Putamen (tissue), 1 donor: ENCODE measurements around the gene PDILT.

ENCODE experiments used
- DNase-seq: peaks from one replicate; pipeline ENCODE4 v3.0.0-alpha.2; 2016; ENCODE audit warnings: low spot score

The PDILT gene

DNA sequence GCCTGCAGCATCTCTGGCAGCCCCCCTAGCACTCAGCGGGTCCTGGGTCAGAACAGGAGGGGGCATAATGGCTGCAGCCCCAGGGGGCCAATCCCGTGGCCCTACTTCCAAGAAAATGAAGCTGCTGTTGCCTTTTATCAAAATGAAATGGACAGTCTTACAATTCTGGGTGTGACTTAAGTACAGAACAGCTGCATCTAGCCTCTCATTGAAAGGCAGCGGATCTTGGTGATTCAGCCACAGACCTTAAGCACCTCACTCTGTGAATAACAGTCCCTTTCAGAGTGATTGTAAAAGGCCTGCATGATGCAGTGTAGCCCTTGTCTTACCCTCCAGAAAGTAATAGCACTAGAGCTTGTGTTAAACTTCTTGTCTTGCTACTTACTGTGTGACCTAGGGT, 40.5 kb downstream of the PDILT start:
- DNase-seq = no peak

DNA sequence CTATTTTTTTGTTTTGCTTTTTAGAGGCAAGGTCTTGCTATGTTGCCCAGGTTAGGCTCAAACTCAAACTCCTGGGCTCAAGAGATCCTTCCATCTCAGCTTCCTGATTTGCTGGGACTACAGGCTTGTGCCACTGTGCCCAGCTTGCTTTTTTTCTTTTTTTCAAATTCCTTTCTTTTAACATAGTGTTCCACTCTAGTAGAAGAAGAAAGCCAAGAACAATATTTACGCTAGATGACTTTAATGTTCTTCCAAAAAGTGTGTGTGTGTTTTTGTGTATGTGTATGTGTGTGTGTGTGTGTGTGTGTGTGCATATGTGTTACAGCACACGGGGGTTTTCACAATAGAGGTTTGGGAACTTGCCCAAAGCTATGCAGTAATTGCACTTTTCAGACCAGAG, 41.3 kb downstream of the PDILT start:
- no peak for DNase-seq

DNA sequence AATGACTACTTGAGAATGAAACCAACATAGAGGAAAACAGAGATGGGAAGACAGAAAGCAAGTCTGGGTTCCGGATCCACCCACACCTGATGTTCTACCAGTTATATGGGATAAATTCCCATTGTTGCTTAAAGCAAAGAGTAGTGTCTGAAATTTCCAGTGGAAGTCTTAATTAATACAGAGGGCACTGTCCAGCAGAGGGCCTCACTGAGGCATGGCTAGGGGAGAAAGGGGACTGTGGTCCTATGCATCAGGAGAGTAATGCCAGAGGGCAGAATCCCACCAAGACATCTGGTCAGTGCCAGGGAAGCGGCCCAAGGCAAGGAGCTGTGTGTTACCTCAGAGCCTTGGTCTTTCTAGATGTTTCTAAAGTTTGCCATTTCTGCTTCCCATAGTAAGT, 44.5 kb downstream of the PDILT start:
- no peak for DNase-seq

DNA sequence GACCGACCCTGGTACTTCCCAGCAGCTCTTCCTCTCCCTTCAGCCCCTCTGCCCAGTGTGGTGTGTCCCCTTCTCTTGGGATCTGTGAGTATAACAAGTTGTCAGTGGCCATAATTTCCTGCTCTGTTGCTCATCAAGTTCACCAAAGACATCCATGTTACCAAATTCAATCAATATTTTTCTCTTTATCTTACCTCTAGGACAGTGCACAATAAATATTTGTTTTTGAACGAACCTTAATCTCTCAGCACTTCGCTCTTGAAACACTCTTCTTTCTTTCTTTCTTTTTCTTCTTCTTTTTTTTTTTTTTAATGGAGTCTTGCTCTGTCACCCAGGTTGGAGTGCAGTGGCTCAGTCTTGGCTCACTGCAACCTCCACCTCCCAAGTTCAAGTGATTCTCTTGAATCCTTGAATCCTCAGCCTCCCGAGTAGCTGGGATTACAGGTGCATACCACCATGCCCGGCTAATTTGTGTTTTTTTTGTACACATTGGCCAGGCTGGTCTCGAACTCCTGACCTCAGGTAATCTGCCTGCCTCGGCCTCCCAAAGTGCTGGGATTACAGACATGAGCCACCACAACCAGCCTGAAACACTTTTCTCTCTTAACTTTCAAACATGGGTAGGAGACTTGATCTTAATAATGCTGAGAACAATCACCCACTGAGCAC, 49.3 kb downstream of the PDILT start:
- DNase-seq = no peak

DNA sequence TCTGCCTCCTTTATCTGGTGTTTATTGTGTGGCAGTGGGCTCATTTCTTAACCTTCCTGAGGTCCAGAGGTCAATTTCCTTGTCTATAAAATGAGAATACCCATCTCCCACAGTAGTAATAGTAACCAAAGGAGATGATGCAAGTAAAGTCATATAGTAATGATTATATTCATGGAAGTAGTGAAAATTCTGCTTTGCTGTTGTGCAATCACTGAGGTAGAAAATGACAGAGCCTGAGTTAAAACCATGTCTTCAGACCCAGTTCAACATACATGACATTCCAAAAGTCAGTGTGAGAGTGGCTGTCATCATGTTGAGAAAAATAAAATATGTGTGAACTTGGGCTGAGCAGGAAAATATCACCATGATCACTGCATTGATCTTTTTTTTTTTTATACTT, 51.2 kb downstream of the PDILT start:
- DNase-seq = no peak

DNA sequence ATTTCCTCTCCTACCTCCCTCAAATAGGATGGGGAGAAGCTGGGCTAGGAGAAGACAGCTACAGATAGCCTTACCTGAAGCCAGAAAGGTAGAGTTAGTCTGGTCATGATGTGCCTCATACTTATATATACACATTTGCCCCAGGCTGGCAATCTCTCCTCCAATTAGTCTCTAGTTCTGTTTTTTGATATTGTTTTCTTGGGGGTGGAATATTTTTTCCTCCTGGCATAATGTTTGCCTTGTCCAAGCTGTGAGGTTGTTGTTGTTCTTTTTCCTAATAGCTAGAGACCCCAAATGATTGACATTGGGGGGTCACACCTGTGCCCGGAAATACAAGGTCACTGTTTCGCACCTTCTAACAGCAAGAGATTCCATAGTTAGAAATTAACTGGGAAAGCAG, 51.9 kb downstream of the PDILT start, which contains the start of gene UMOD:
Gene UMOD (minus strand): TSS at position 101 of the 400 bp plus-strand sequence. CDS start 1,978 bp downstream, outside the sequence.
- DNase-seq = no peak

DNA sequence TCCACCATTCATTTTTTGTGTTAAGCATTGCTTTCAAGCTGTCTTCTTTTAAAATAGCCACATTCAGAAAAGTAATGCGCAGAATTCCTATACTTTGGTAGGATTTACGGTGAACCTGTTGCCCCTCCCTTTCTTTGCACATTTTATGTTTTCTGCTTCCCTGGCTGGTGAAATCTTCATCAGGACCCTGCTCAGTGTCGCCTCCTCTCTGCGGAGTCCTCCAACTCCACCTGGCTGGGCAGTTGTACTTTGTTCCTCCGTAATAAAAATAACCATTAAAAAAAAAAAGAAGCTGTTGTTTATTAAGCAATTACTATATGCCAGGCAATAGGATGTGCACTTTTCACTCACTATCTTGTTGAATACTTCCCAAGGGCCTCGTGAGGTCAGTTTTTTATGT, 54.9 kb downstream of the PDILT start:
- DNase-seq = no peak

DNA sequence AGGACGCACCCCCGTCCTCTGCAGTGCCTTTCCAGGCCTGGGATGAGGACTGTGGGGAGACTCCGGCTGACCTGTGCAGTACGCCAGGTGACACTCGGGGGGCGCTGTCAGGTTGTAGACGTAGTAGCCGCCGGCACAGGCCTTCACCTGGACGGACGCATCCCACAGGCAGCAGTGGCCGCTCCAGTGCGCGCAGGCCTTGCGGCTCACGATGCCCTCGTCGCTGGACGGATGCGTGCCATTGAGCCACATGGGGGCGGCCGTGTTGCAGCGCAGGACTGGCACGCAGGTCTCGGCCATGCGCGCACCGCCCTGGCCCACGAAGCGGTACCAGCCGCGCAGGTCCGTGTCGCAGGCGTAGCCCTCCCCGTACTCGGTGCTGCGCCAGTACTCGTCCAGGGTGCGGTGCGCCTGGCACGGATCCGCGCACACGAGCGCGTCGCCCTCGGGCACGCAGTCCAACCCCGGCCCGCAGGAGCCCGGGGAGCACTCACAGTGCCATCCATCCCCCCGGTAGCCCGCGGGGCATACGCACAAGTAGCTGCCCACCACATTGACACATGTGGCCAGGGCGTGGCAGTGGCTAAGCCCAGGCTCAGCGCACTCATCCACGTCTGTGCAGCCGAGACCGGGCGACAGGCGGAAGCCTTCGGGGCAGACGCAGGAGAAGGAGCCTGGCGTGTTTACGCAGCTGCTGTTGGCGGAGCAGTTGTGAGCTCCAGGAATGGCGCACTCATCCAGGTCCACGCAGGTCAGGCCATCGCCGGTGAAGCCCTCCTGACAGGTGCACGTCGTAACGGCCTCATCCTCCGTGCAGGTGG, 56.0 kb downstream of the PDILT start:
- DNase-seq = no peak

DNA sequence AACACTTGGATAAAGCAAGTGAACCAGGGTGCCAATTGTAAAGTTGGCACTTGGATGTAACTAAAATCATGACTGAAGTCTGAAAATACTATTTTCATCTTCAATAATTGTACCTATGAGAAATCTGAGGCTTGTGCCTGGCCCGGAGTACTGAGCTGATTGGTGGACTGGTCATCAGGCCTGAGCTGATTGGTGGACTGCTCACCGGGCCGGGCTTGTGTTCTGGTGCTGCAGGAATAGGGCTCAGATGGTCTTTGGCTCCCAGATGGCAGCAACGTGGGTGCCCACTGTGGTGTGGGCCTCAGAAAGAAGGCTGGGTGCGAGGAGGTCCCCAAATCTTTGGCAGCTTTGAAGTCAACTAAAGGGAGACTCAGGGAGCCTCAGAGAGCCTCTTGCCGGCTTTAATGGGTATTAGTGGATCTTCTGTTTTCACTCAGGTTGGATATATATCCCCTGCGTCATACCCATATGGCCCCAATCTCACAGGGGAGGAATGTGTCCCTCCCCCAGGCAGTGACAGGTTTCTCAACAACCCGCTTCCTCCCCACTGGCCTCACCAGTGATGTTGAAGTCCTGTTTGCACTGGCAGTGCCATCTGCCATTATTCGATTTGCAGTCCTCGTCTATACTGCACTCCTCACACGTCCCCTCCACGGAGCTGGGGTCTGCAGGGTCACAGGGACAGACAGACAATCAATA, 56.7 kb downstream of the PDILT start:
- no peak for DNase-seq

DNA sequence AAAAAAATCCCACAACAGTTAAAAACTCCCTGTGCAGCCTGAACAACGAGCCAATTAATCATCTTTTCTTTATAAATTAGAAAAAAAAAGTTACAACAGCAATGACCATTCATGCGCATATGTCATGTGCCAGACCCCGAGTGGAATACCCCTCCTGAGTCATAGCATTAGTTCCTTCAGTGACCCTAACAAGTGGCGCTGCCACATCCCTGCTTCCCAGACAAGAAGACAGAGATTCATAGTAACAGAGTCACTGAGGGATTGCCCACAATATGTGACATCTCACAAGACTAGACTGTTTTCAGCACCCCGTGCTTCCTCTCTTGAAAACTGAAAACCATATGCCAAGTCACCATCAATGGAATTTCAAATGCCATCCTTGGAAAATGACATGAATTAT, 59.9 kb downstream of the PDILT start:
- no peak for DNase-seq

DNA sequence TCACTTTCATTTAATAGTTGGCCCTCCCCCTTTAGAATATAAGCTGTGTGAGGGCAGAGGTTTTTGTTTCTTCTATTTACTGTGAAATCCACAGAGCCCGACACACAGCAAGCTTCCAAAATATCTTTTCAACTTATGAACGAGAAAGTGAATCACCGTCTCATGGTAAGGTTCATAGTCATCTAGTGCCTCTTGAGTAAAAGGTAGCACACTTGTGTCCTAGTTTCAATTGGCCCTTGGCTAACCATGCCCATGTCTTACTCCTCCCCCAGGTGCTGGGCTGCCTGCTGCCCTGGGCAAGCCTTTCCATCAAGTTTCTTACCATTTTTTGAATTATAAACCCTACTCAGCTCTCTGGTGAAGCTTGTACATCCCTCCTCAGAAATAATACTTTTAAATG, 64.8 kb downstream of the PDILT start:
- DNase-seq = no peak

DNA sequence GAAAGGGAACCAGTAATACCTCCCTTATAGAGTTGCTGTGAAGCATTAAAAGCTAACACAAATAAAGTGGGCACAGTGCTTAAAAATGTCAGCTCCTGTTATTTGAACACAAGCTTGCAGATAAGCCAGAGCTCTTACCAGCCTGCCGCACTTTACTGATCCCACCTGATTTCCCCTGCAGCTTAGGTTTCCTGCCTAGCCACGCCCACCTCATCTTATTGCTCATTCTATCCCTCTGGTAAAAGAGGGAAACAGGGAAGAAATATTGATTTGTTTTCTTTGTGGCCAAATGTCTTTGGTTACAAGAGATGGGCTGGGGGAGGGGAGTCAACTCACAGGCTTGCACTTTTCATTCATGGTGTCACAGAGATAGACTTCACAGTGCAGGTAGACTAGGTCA, 67.6 kb downstream of the PDILT start:
- no peak for DNase-seq

DNA sequence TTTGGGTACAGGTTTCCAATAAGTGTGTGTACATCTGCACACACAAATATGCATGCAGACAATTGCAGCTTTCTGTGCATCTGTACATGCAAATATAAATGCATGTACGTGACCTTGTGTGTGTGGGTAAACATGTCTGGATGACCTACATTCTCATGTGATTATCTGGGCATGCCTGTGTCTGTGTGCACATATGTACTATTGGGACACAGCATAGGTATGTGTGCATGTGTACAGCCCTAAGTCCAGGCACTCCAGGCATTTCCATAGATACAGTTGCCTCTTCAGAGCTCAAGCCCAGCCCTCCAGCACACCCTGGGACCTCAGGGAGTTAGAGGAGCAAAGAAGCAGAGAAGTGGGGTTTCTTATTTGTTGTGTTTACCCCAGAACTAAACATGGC, 70.1 kb downstream of the PDILT start:
- DNase-seq = no peak

DNA sequence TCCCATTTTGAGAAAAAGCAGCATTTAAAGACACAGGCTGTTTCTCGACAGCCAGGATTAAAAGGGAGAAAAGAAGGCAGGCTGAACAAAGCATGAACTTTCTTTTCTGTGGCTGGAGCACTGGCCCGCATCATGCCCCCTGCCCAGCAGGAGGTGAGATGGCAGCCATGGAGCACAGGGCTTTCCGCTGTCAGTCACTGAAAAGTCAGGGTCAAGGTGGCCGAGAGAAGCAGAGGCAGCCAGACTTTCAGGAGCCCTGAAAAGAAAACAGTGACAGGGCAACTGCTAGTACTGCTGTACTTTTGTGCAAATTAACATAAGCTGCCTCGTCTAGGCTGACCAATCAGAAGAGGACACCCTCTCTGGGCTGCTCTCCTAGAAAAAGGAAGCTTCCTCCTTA, 71.4 kb downstream of the PDILT start:
- no peak for DNase-seq

DNA sequence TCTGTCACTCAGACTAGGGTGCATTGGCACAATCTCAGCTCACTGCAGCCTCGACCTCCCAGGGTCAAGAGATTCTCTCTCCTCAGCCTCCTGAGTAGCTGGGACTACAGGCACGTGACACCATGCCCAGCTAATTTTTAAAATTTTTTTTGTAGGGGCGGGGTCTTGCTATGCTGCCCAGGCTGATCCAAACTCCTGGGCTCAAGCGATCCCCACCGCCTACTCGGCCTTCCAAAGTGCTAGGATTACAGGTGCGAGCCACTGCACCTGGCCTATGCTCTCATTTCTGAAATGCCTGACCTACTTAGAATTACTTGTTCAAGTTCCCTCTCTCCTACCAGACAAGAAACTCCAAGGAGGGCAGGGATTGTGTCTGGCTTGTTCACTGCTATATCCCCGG, 72.1 kb downstream of the PDILT start:
- DNase-seq = no peak

DNA sequence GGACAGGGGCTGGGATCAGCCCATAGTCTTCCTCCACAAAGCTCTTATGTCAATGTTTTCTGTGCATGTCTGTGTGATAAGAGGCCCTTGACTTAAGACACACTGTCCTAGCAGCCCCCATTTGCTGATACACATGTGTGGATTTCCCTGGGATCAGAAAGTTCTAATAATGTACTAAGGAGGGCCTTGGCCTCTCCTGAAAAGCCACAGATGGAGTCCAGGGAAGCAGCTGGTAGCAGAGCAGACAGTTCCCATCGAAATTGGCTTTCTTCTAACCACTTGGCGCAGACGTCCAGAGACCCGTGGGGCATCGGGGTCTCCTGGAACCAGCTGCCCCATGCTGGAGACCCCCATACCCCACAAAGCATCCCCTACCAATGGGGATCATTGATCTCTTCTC, 72.9 kb downstream of the PDILT start:
- DNase-seq = no peak

DNA sequence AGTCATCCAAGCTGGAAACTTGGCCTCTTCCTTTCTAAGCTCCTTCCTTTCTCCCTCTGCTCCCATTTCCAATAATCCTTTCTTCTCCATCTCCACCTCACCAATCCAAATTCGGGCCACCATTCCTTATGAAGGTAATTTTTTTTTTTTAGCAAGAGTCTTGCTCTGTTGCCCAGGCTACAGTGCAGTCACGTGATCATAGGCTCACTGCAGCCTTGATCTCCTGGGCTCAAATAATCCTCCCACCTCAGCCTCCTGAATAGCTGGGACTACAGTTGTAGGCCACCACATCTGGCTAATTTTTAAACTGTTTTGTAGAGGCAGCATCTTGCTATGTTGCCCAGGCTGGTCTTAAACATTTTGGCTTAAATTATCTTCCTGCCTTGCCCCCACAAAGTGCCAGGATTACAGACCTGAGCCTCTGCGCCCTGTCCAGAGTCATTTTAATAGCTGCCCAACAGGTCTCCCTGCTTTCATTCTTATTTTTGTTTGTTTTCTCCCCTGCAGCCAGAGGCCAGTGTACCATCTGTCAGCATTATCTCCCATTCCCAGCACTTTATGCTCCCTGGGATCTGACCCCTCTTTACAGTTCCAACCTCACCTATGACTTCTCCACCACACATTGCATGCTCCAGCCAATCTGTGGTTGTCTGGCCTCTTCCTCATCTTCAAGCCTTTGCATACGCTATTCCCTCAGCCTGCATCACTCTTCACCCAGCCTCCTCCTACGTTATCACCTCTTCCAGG, 75.0 kb downstream of the PDILT start:
- DNase-seq = no peak

DNA sequence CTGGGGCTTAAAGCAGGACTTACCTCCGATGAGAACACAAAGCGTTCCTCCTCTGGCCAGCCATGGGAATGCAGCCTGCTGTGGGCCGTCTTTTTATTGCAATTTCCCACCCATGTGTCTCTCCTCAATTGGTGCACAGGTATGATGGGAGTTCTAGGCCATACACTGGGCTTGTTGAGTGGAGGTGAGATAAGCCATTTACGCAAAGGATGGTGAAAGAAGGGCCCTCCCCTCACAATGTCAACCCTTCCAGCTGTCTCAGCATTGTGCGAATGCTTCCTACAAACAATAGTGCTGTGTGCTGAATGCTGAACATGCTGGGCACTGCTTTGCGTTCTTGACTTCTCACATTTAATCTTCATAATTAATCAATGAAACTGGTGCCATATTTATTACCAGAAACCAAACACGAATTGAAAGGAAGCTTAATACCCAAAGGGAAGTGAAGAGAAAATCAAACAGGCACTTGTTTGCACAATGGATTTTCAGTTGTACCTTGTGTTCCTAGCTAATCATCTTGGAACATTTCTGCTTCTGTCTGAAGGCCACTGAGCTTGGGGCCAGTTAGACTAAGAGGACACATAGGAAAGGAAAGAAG, 77.0 kb downstream of the PDILT start, which contains the start of gene GP2:
Gene GP2 (minus strand): TSS at position 70 of the 598 bp plus-strand sequence. CDS start 1,082 bp downstream, outside the sequence.
- DNase-seq = no peak

DNA sequence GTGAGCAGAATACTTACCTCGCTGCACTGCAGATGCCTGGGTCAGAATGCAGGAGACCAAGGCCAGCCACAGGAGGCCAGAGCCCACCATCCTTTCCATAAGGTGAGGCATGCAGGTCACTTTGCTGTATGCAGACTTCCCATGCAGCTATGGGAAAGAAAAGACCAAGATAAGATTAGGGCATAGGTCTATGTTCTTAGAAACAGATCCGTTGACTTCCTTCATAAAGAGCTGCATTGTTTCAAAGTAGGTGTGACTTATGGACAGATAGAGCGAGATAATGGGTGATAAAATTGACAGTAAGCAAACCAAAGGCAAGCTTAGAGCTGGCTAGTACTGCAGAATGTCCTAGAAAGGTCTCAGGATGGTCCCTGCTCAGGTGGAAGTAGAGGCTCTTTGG, 78.2 kb downstream of the PDILT start:
- no peak for DNase-seq

DNA sequence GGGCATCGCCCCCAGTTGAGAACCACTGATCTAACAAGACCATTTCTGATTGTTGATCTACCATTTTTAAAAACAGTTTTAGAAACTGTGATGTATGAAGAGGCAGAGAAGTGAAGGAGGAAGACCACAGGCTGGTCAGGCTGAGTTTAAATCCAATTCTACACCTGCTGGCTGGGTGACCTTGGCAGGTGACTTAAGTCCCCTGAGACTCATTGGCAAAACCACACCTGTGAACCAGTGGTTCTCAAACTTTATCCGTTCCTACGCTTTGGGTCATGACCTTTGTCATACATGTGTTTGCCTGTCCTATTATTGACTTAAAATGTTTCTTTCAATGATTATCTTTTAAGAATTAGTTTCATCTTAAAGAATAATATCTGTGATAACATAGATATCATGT, 79.5 kb downstream of the PDILT start:
- no peak for DNase-seq

DNA sequence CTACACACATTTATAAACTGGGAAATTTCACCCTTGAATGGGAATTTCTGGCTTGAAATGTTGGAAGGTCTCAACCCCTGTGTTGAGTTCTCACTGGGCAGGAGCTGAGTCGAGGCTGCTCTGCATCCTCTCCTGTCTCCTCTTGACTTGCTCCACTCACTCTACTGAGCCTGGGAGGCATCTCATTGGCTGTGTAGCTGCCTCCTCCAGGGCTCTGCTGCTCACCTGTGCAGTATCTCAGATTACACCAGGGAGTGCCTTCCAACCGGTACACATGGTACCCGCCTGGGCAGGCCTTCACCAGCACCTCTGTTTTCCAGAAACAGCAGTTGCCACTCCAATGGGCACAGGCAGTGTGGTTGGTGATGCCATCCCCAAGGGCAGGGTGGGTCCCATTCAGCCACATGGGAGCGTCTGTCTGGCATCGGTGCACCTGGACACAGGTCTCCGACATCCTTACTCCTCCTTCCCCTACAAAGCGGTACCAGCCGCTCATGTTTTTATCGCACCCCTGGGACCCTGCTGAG, 80.9 kb downstream of the PDILT start:
- DNase-seq = no peak

DNA sequence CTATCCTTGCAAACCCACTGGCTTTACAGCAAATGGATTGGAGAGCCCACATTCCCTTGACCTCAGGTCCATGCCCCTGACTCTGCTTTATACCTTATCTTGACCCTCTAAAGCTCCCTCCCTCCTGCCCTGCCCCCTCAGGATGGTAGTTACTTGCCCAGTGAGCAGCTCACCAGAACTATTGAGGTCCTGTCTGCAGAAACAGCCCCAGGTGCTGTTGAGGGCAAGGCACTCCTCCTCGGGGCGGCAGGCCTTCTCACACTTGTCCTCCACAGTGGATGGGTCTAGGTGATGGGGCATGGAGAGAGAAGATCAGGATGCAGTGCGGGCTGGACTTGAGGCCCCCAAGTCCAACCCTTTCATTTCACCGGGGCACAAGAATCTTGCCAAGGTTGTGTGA, 81.8 kb downstream of the PDILT start:
- no peak for DNase-seq
